HCT116 (cell line): ENCODE measurements around the gene CDH10. TPM values are rescaled to one million over a fixed set of nuclear protein-coding genes. Genes with fewer than 3 reads are reported as not detected.

Experiments used
- ATAC-seq: fragments of 200-7000 bp; cut with Tn5 transposase; 2 replicates; pipeline ENCODE4 v1.9.1; 2020; ENCODE audit warnings: mild to moderate bottlenecking, moderate library complexity
- BruUV-seq: library from RNA; stranded (reverse); fragments of 400-500 nt; replicated peaks from 2 replicates; lab custom pipeline; 2021; lab: Mats Ljungman, UMichigan
- CTCF ChIA-PET: fragments of 300-600 bp; sonication (Branson Sonifier 250); formaldehyde crosslinking; loops from one replicate; lab custom pipeline; 2021; ENCODE audit warnings: antibody characterized with exemption; lab: Charles Lee
- POLR2A ChIA-PET: fragments of 300-600, 350-600 bp; sonication (Branson Sonifier 250); formaldehyde crosslinking; loops from one replicate; lab custom pipeline; 2021; ENCODE audit warnings: antibody characterized with exemption; lab: Charles Lee
- RAD21 ChIA-PET, 2 experiments: fragments of 300-600 bp; sonication (Branson Sonifier 250); formaldehyde crosslinking; loops; one replicate each; lab custom pipeline; 2023; ENCODE audit warnings: low total read pairs in 2 of 2; ENCODE audit not compliant: uncharacterized antibody in 2 of 2, unreplicated experiment in 2 of 2, low non-redundant PET in 1 of 2; lab: Charles Lee
- DNase-seq: peaks from one replicate; pipeline ENCODE4 v3.0.0-alpha.2; 2010; ENCODE audit warnings: low read depth, low spot score
- H2AFZ ChIP-seq: fragments of 200-600 bp; shearing (Covaris generic), sonication (generic); 2 replicates; pipeline ENCODE4 v1.6.1; 2017; ENCODE audit warnings: low read depth, mixed run types, mixed read lengths, antibody characterized with exemption, low read length; ENCODE audit not compliant: poor library complexity, severe bottlenecking
- H3K27ac ChIP-seq: 2 replicates; pipeline ENCODE4 v1.5.1; 2012; ENCODE audit warnings: low read depth, low read length
- H3K27me3 ChIP-seq: fragments of 200-600 bp; sonication (generic); 2 replicates; pipeline ENCODE4 v1.6.1; 2016; ENCODE audit warnings: mixed run types, low read length, mixed read lengths; ENCODE audit not compliant: insufficient read depth
- H3K36me3 ChIP-seq, 2 experiments: fragments of 200-500 bp in 1 of 2; fragments of 200-600 bp in 1 of 2; sonication (Bioruptor generic) in 1 of 2; sonication (generic) in 1 of 2; 2 replicates each; pipeline versions ENCODE4 v1.5.1 to v1.6.1; 2014 to 2016; ENCODE audit warnings: low read length in 2 of 2, inconsistent platforms in 1 of 2, mixed read lengths in 1 of 2, mixed run types in 1 of 2; ENCODE audit not compliant: insufficient read depth in 2 of 2, control insufficient read depth in 1 of 2
- H3K4me1 ChIP-seq, 2 experiments: fragments of 200-600 bp in 1 of 2; sonication (generic) in 1 of 2; 2 replicates each; pipeline versions ENCODE4 v1.5.1 to v1.6.1; 2012 to 2017; ENCODE audit warnings: low read length in 2 of 2, inconsistent platforms in 1 of 2, mild to moderate bottlenecking in 1 of 2, mixed read lengths in 1 of 2, mixed run types in 1 of 2, moderate library complexity in 1 of 2; ENCODE audit not compliant: insufficient read depth in 2 of 2, control insufficient read depth in 1 of 2
- H3K4me2 ChIP-seq: fragments of 200-600 bp; sonication (generic); 2 replicates; pipeline ENCODE4 v1.6.1; 2017; ENCODE audit warnings: mixed run types, low read length, mixed read lengths
- H3K4me3 ChIP-seq, 2 experiments: fragments of 200-600 bp in 1 of 2; sonication (generic) in 1 of 2; replicated peaks in 1 of 2; 2 replicates each; pipeline ENCODE4 v1.5.1; 2011 to 2016; ENCODE audit warnings: low read length in 2 of 2, control low read depth in 1 of 2, low read depth in 1 of 2, mild to moderate bottlenecking in 1 of 2, mixed read lengths in 1 of 2, mixed run types in 1 of 2
- H3K79me2 ChIP-seq: fragments of 200-600 bp; sonication (generic); 2 replicates; pipeline ENCODE4 v1.6.1; 2017; ENCODE audit warnings: mild to moderate bottlenecking, mixed run types, low read length, moderate library complexity, mixed read lengths; ENCODE audit not compliant: insufficient read depth
- H3K9ac ChIP-seq: fragments of 200-600 bp; sonication (generic); 2 replicates; pipeline ENCODE4 v1.6.1; 2016; ENCODE audit warnings: low read length, mixed read lengths
- H3K9me2 ChIP-seq: fragments of 200-600 bp; sonication (generic), shearing (Covaris generic); 2 replicates; pipeline ENCODE4 v1.6.1; 2017; ENCODE audit warnings: mixed run types, mild to moderate bottlenecking, moderate library complexity; ENCODE audit not compliant: insufficient read depth
- H3K9me3 ChIP-seq, 2 experiments: fragments of 200-500 bp in 1 of 2; fragments of 200-600 bp in 1 of 2; sonication (Bioruptor generic) in 1 of 2; sonication (generic) in 1 of 2; 2 replicates each; pipeline ENCODE4 v1.6.1; 2014 to 2017; ENCODE audit warnings: low read length in 2 of 2, mixed read lengths in 2 of 2, inconsistent platforms in 1 of 2, low read depth in 1 of 2, mild to moderate bottlenecking in 1 of 2, mixed run types in 1 of 2, moderate library complexity in 1 of 2; ENCODE audit not compliant: control insufficient read depth in 1 of 2, insufficient read depth in 1 of 2
- H4K20me1 ChIP-seq: fragments of 200-600 bp; sonication (generic), shearing (Covaris generic); 2 replicates; pipeline ENCODE4 v1.6.1; 2017; ENCODE audit warnings: mixed run types, mild to moderate bottlenecking, moderate library complexity; ENCODE audit not compliant: insufficient read depth
- CBX3 ChIP-seq: IDR thresholded peaks from 2 replicates; pipeline ENCODE4 v1.6.1; 2012; ENCODE audit warnings: low read depth
- EGR1 ChIP-seq: IDR thresholded peaks from 2 replicates; pipeline ENCODE4 v1.6.1; 2012; ENCODE audit warnings: low read depth
- SP1 ChIP-seq: IDR thresholded peaks from 2 replicates; pipeline ENCODE4 v1.6.1; 2012; ENCODE audit warnings: low read depth
- intact Hi-C: fragments of 100-400 bp; cut with micrococcal nuclease; formaldehyde crosslinking; loops from 2 replicates; pipeline ENCODE4 v1.10.0; 2022
- total RNA-seq: library from RNA; stranded (reverse); gene quantifications from one replicate; pipeline ENCODE4 v1.2.1, GENCODE V29; 2021; ENCODE audit not compliant: unreplicated experiment
- TF ChIP-seq, protein P1 (sequence below): IDR thresholded peaks from 2 replicates; pipeline ENCODE4 v1.6.1; 2011; ENCODE audit warnings: mild to moderate bottlenecking, low read length, moderate library complexity; ENCODE audit not compliant: insufficient replicate concordance; ENCODE audit errors: extremely low read depth
- TF ChIP-seq, protein P2 (sequence below): IDR thresholded peaks from 2 replicates; pipeline ENCODE4 v1.6.1; 2012; ENCODE audit warnings: low read depth
- TF ChIP-seq, protein P3 (sequence below): IDR thresholded peaks from 2 replicates; pipeline ENCODE4 v1.6.1; 2012

Gene CDH10
- total RNA-seq, 1 experiment from 2014 or later, result not detected

DNA sequence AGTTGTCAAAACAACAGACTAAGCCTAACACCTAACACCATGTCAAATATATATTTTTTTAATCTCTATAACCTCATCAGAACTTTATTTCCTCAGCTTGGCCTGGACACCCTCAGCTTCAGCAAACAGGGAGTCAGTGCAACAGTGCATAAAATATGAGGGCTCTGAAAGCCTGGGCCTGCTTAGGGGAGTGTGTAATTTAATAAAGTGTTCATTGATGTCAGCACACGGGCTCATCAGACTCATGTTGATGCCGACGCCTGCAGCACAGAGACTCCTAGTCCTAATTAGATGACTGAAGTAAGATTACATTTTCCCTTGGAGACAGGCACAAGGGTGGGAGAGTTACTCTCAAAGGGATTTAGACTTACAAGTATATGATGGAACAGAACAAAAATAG, 37.8 kb downstream of the CDH10 start:
- Histone ChIP-seq H3K27me3 (no peaks in the 10 kb centered on the region), H3K9me2 (no peaks in the 10 kb centered on the region), H3K4me2 (no peak overlapping the region), H3K4me1 (no peaks in the 10 kb centered on the region), H4K20me1 (no peaks in the 10 kb centered on the region), H3K9ac (no peak overlapping the region), H3K27ac (no peak overlapping the region), H3K9me3 (peaks cover 14 to 28% of the 10 kb centered on the region in 2 experiments; a peak in 2 of 4 replicates), H3K4me3 (no peak overlapping the region), H2AFZ (no peak overlapping the region), H3K36me3 (no peaks in the 10 kb centered on the region), H3K79me2 (no peaks in the 10 kb centered on the region)
- BruUV-seq, result no TSS peak
- ATAC-seq (no peak), DNase-seq (no peak)
- intact Hi-C loops, result no loop called here
- POLR2A ChIA-PET, result no interaction called here
- TF ChIP-seq EGR1 (no peak), SP1 (no peak), CBX3 (no peak)
- TF ChIP-seq, protein P1, sequence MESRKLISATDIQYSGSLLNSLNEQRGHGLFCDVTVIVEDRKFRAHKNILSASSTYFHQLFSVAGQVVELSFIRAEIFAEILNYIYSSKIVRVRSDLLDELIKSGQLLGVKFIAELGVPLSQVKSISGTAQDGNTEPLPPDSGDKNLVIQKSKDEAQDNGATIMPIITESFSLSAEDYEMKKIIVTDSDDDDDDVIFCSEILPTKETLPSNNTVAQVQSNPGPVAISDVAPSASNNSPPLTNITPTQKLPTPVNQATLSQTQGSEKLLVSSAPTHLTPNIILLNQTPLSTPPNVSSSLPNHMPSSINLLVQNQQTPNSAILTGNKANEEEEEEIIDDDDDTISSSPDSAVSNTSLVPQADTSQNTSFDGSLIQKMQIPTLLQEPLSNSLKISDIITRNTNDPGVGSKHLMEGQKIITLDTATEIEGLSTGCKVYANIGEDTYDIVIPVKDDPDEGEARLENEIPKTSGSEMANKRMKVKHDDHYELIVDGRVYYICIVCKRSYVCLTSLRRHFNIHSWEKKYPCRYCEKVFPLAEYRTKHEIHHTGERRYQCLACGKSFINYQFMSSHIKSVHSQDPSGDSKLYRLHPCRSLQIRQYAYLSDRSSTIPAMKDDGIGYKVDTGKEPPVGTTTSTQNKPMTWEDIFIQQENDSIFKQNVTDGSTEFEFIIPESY, result no peak
- TF ChIP-seq, protein P2, sequence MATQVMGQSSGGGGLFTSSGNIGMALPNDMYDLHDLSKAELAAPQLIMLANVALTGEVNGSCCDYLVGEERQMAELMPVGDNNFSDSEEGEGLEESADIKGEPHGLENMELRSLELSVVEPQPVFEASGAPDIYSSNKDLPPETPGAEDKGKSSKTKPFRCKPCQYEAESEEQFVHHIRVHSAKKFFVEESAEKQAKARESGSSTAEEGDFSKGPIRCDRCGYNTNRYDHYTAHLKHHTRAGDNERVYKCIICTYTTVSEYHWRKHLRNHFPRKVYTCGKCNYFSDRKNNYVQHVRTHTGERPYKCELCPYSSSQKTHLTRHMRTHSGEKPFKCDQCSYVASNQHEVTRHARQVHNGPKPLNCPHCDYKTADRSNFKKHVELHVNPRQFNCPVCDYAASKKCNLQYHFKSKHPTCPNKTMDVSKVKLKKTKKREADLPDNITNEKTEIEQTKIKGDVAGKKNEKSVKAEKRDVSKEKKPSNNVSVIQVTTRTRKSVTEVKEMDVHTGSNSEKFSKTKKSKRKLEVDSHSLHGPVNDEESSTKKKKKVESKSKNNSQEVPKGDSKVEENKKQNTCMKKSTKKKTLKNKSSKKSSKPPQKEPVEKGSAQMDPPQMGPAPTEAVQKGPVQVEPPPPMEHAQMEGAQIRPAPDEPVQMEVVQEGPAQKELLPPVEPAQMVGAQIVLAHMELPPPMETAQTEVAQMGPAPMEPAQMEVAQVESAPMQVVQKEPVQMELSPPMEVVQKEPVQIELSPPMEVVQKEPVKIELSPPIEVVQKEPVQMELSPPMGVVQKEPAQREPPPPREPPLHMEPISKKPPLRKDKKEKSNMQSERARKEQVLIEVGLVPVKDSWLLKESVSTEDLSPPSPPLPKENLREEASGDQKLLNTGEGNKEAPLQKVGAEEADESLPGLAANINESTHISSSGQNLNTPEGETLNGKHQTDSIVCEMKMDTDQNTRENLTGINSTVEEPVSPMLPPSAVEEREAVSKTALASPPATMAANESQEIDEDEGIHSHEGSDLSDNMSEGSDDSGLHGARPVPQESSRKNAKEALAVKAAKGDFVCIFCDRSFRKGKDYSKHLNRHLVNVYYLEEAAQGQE, result no peak
- TF ChIP-seq, protein P3, sequence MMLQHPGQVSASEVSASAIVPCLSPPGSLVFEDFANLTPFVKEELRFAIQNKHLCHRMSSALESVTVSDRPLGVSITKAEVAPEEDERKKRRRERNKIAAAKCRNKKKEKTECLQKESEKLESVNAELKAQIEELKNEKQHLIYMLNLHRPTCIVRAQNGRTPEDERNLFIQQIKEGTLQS, result no peak
- RAD21 ChIA-PET, result no interaction called here
- CTCF ChIA-PET, result no interaction called here
